Middle frontal gyrus (tissue), 1 donor: Measurements from ENCODE around the gene UBR2.

Experiments used
- DNase-seq: peaks from one replicate; pipeline ENCODE4 v3.0.0-alpha.2; 2015; ENCODE audit warnings: low spot score; ENCODE audit errors: extremely low spot score

Gene UBR2

DNA sequence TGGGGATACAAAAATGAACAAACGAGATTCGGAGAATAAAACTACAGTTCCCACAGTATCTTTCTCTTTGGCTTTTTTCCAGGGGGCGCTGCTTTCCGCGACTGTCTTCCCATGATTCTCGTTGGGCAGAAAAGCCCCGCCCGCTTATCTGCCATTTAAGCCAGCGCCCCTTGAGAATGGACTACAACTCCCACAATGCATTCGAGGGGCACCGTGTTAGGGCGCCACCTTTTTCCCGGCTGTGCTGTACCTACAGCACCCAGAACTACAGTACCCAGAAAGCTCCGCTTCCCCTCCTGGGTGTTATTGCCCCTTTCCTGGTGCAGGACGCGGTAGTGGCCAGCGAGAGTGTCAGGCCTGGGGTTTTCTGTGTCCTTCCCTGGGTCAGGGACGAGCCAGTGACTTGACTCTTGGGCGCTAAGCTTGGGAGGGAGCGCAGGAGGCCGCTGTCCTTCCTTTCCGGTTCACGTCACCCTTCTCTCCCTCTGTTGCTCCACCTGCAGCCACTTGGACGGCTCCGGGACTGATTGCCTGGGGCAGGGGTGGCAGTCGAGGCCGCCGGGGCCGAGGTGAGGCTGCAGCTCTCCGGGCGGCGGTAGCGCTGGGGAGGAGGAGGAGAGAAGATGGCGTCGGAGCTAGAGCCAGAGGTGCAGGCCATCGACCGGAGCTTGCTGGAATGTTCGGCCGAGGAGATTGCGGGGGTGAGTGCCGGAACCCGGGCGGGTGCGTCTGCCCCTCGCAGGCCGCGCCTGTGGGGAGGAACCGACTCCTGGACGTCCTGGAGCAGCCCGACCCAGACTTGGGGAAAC lies at the start of gene UBR2:
Gene UBR2 (plus strand): TSS at position 333 of the 809 bp plus-strand sequence. CDS start 291 bp downstream, at position 624.
- DNase-seq: peak; percentile 99

DNA sequence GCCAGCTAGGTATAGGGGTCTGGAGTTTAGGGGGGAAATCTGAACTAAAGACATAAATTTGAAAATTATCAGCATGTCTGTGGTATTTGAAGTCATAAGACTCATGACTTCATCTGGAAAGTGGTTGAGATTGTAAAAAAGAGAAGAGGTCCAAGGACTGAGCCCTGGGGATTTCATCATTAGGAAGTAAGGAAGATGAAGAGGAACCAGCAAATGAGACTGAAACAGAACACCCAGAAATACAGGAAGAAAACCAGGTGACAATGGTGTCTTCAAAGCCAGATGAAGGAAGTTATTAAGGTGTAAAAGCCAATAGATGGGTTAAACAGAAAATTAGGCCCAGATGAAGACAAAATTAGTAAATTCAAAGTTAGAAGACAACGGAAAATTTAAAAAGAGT lies 49.1 kb upstream of the UBR2 start:
- no peak for DNase-seq

- no peak for DNase-seq
Observed at GRCh38 chr6:42519779-42520178, 44.0 kb upstream of the UBR2 start.

GRCh38 chr6:42520786-42521607 lies 42.8 kb upstream of the UBR2 start:
- DNase-seq: no peak

DNA sequence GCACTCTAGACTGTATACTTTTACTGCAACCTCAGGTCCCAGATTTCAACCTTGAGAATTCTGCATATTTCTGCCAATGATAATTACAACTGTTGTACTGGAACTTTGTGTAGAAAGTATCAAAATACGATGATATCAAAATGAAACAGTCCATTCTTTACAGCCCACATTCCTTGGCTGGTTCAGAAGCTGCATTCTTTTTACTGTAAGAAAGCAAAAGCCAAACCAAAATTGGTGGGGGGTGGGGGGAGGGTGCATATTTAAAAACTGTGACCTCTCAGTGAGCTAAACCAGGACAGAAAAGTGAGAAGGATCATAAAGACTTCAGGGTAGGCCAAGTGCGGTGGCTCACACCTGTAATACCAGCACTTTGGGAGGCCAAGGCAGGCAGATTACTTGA lies 41.8 kb upstream of the UBR2 start:
- DNase-seq: no peak

GRCh38 chr6:42522942-42523814 lies 40.7 kb upstream of the UBR2 start:
- no peak for DNase-seq

DNA sequence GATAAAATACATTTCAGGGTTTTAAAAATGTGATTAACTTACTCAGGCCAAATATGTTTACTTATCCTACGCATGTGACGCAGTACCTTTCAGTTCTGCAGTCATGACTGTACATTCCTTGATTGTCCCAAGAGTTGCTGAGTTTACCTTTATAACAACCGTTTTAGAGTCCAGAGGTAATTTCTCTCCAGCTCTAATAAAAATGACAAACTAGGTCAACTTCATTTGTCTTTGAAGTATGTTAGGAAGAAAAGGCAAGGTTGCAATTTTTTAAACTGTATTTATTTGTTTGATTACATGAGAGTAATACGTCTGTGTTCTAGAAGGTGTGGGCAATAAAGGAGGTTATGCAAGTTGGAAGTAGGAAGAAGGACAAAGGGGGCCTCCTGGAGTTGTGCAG lies 38.6 kb upstream of the UBR2 start:
- no peak for DNase-seq

- DNase-seq: no peak
Observed at GRCh38 chr6:42526616-42527015, 37.2 kb upstream of the UBR2 start.

GRCh38 chr6:42527204-42527603 lies 36.6 kb upstream of the UBR2 start:
- DNase-seq: no peak

DNA sequence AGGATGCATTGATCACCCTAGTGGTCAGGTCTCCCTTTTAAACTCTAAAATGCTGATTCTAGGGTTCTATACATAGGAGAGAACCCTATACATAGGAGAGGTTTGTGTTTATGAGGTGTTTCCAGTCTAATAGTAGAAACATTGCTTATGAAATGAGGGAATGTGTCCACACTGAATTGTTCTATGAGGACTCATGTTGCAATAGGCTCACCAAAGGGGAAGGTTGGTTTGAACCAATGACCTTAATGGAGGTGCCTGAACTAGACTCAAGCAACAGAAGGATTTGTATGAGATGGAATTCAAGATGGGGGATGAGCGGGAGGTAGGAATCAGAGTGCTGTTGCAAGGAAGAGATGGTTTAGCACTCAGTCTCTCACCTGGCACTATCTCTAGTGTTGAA lies 33.5 kb upstream of the UBR2 start:
- DNase-seq: no peak

GRCh38 chr6:42530751-42531150 lies 33.1 kb upstream of the UBR2 start:
- DNase-seq: no peak

GRCh38 chr6:42532038-42532669 lies 31.7 kb upstream of the UBR2 start:
- DNase-seq: no peak

DNA sequence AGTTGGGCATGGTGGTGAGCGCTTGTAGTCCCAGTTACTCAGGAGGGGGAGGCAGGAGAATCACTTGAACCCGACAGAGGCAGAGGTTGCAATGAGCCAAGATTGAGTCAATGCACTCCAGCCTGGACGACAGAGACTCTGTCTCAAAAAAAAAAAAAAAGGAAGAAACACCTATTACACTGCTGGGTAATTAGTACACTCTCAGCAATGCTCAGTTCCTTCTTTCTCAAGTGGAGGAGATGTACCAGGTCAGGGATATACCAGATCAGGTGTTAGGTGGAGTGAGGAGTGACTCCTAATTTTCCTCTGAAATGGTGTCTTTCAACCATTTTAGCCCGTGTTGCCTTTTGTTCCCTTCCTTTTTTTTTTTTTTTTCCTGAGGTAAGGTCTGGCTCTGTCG lies 30.0 kb upstream of the UBR2 start:
- DNase-seq: no peak

- DNase-seq: no peak
Observed at GRCh38 chr6:42537536-42537935, 26.3 kb upstream of the UBR2 start.

GRCh38 chr6:42539135-42539534 lies 24.7 kb upstream of the UBR2 start:
- no peak for DNase-seq

GRCh38 chr6:42545226-42545773 lies 18.5 kb upstream of the UBR2 start:
- no peak for DNase-seq

DNA sequence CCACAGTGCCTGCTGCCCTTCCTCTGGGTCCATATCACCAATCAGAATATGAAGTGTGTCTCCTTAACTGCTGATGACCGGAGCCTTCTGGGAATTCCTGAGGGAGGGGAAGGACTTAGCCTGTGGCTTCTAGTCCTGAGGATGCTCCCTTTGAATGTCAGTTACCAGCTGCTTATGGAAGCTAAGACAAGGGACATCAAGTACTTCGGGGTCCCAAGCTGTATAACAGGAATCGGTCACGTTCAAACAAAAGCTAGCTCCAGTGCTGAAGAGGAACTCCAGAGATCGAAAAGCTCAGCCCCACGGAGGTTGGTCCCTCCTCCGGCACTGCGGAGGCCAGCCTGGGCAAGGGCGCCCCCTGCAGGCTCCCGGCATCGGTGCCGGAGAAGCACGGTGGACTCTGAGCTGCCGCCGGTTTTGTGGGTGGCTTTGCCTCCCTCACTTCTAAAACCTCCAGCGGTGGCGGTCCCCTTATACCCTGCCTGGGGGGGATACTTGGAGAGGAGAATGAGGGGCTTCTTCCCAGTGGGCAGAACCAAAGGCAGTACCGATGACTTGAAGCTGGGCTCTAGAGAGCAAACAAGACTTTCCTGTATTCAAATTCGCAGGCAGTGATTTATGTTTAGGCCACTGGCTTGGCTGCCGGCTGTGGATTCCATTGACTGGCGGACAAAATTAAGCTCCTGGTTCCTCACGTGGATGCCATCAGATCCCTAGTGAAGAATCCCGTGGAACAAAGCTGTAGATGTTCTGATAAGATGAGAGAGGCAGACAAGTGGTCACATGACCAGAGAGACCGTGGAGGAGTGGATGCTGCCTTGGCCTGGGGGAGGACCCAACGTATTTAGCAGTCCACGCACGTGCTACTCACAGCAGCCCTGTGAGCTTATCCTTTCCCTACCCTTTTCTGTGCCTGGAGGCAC lies 16.2 kb upstream of the UBR2 start:
- DNase-seq: peak; percentile 86

DNA sequence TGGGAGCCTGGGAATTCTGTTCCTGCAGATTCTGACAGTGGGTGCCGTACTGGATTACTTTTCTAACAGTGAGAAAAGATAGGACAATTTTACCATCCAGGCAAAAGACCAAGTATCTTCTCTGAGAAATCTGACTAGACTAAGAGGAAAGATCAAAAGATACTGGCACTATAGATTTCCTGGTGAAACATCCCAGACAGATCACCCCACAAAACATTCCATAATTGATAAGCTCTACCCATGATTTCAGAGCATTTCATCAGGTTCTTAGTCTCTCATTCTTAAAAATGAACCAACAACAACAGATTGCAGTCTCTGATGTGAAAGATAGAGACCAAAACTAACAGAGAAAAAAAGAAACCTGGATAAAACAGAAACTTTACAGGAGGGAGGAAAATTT lies 13.6 kb upstream of the UBR2 start:
- no peak for DNase-seq

- no peak for DNase-seq
Observed at GRCh38 chr6:42551217-42551616, 12.6 kb upstream of the UBR2 start.

GRCh38 chr6:42552380-42552779 lies 11.4 kb upstream of the UBR2 start:
- DNase-seq: no peak
